ENCODE measurements around the gene FASTK.
A peak's percentile ranks its signal among the peaks of the same experiment; 100 is the strongest.

The FASTK gene

GRCh38 chr7:151080522-151081169 is at the start of gene FASTK:
Gene FASTK, minus strand, starts transcription at chr7:151080809. Its CDS starts 43 bp downstream, at chr7:151080766.
- peak; percentile 89 for DNase-seq

GRCh38 chr7:151129960-151130591 is 49.5 kb upstream of the FASTK start:
- DNase-seq, result no peak

- no peak for DNase-seq
Measured at GRCh38 chr7:151129117-151129959, 48.7 kb upstream of the FASTK start.

GRCh38 chr7:151128716-151129115 is 48.1 kb upstream of the FASTK start:
- DNase-seq, result no peak

- DNase-seq, result no peak
Measured at GRCh38 chr7:151128144-151128543, 47.5 kb upstream of the FASTK start.

GRCh38 chr7:151126491-151127137 is 46.0 kb upstream of the FASTK start:
- DNase-seq, result no peak

- no peak for DNase-seq
Measured at GRCh38 chr7:151125846-151126481, 45.4 kb upstream of the FASTK start.

- DNase-seq, result no peak
Measured at GRCh38 chr7:151125470-151125845, 44.8 kb upstream of the FASTK start.

GRCh38 chr7:151124899-151125399 is 44.3 kb upstream of the FASTK start:
- no peak for DNase-seq

- DNase-seq, result no peak
Measured at GRCh38 chr7:151124481-151124880, 43.9 kb upstream of the FASTK start.

GRCh38 chr7:151123822-151124464 is 43.3 kb upstream of the FASTK start:
- DNase-seq, result peak; percentile 67

- DNase-seq, result no peak
Measured at GRCh38 chr7:151123158-151123821, 42.7 kb upstream of the FASTK start.

GRCh38 chr7:151122796-151123157 is 42.2 kb upstream of the FASTK start:
- no peak for DNase-seq

- DNase-seq, result no peak
Measured at GRCh38 chr7:151122276-151122675, 41.7 kb upstream of the FASTK start.

GRCh38 chr7:151121380-151122170 is 41.0 kb upstream of the FASTK start:
- DNase-seq, result no peak

- DNase-seq, result no peak
Measured at GRCh38 chr7:151120896-151121295, 40.3 kb upstream of the FASTK start.

GRCh38 chr7:151119902-151120301 is 39.3 kb upstream of the FASTK start:
- no peak for DNase-seq

- DNase-seq, result no peak
Measured at GRCh38 chr7:151119055-151119415, 38.4 kb upstream of the FASTK start.

- no peak for DNase-seq
Measured at GRCh38 chr7:151118108-151119054, 37.8 kb upstream of the FASTK start.

GRCh38 chr7:151117565-151117964 is 37.0 kb upstream of the FASTK start:
- no peak for DNase-seq

All from NCI-H146 (cell line).